Frontal cortex (tissue), 4 donors: ENCODE data around the gene FOSL2. TPM values are rescaled to one million over a fixed set of nuclear protein-coding genes. Genes with fewer than 3 reads are reported as not detected.

Source experiments
- DNase-seq, 2 donors: peaks; one replicate each; pipeline ENCODE4 v3.0.0; 2012; ENCODE audit warnings: low spot score in 2 of 2
- FAIRE-seq: peaks from 2 replicates; lab custom pipeline; 2012; peaks lifted over from hg19 to GRCh38; lab: Jason Lieb, UNC
- small RNA-seq: library from RNA; depleted of rRNA; stranded (forward); fragments of <200 nt; gene quantifications from one replicate; pipeline ENCODE3, GENCODE V24; 2014
- total RNA-seq: library from RNA; depleted of rRNA; stranded (reverse); fragments of >200 nt; gene quantifications from one replicate; pipeline ENCODE4 v1.2.3, GENCODE V29; 2014
- donor health status: control.
- donor health status: control.
- donor health status: control.

FOSL2 gene
- total RNA-seq, 1 donor from 2014 or later = 20.0 TPM

- DNase-seq = no peak
- FAIRE-seq = no peak
These were observed 70.7 kb downstream of the FOSL2 start for GRCh38 chr2:28463211-28463816.

GRCh38 chr2:28463893-28464292 is 71.2 kb downstream of the FOSL2 start:
- no peak for FAIRE-seq
- no peak for DNase-seq

- no peak for DNase-seq
- no peak for FAIRE-seq
These were observed 72.7 kb downstream of the FOSL2 start for GRCh38 chr2:28465148-28465885.

Small RNA genes within 50 kb of the gene (small RNA-seq; reads per million reads assigned to genes)
- gene AC104695.3 (not detected), gene SNRPGP7 (not detected)

Other genes with a start within 250 kb of the FOSL2 start
- 1.2 TPM for gene PLB1, start 103.2 kb downstream of the FOSL2 start, total RNA-seq